ENCODE results near the gene GSX2.

GSX2 gene

GRCh38 chr4:54092405-54093323, 7.3 kb upstream of the GSX2 start:
- TF ChIP-seq RARB (CRISPR knock-in tag; IDR thresholded peaks at IDR 0.05) (no peak), ZNF70 (CRISPR knock-in tag; IDR thresholded peaks at IDR 0.05) (no peak), ESRRG (CRISPR knock-in tag; IDR thresholded peaks at IDR 0.05) (no peak), CREB5 (CRISPR knock-in tag; IDR thresholded peaks at IDR 0.05; ENCODE audit: low read depth) (no peak), TSHZ2 (CRISPR knock-in tag; IDR thresholded peaks at IDR 0.05) (no peak), ZNF565 (CRISPR knock-in tag; conservative IDR thresholded peaks at IDR 0.05; ENCODE audit: low read depth) (no peak)
- ATAC-seq = no peak

GRCh38 chr4:54093324-54094240, 6.4 kb upstream of the GSX2 start:
- TF ChIP-seq ISL1 (CRISPR knock-in tag; IDR thresholded peaks at IDR 0.05) (no peak), BACH2 (CRISPR knock-in tag; IDR thresholded peaks at IDR 0.05; ENCODE audit: borderline replicate concordance) (no peak), PPARA (CRISPR knock-in tag; IDR thresholded peaks at IDR 0.05; ENCODE audit: borderline replicate concordance) (no peak), POU6F1 (CRISPR knock-in tag; IDR thresholded peaks at IDR 0.05; ENCODE audit: borderline replicate concordance, low read depth) (no peak), ZNF565 (CRISPR knock-in tag; conservative IDR thresholded peaks at IDR 0.05; ENCODE audit: low read depth) (no peak), ZNF70 (CRISPR knock-in tag; IDR thresholded peaks at IDR 0.05) (no peak), OSR1 (CRISPR knock-in tag; IDR thresholded peaks at IDR 0.05) (no peak)
- no peak for ATAC-seq

- no peak for ATAC-seq
- TF ChIP-seq ZFP30 (CRISPR knock-in tag; IDR thresholded peaks at IDR 0.05) (no peak), BACH2 (CRISPR knock-in tag; IDR thresholded peaks at IDR 0.05; ENCODE audit: borderline replicate concordance) (no peak), SNAI2 (CRISPR knock-in tag; IDR thresholded peaks at IDR 0.05) (no peak), PATZ1 (CRISPR knock-in tag; IDR thresholded peaks at IDR 0.05; ENCODE audit: borderline replicate concordance) (no peak), CREB5 (CRISPR knock-in tag; IDR thresholded peaks at IDR 0.05; ENCODE audit: low read depth) (no peak), TCF4 (CRISPR knock-in tag; IDR thresholded peaks at IDR 0.05; ENCODE audit: borderline replicate concordance) (no peak), OSR1 (CRISPR knock-in tag; IDR thresholded peaks at IDR 0.05) (no peak), CSRNP3 (CRISPR knock-in tag; IDR thresholded peaks at IDR 0.05) (no peak), ZNF565 (CRISPR knock-in tag; conservative IDR thresholded peaks at IDR 0.05; ENCODE audit: low read depth) (no peak), ZC3H10 (CRISPR knock-in tag; IDR thresholded peaks at IDR 0.05) (no peak), TSHZ2 (CRISPR knock-in tag; IDR thresholded peaks at IDR 0.05) (no peak), GLIS3 (CRISPR knock-in tag; IDR thresholded peaks at IDR 0.05) (no peak), RARB (CRISPR knock-in tag; IDR thresholded peaks at IDR 0.05) (no peak), ZFP3 (CRISPR knock-in tag; IDR thresholded peaks at IDR 0.05) (no peak), ISL1 (CRISPR knock-in tag; IDR thresholded peaks at IDR 0.05) (no peak)
These were observed 5.5 kb upstream of the GSX2 start for GRCh38 chr4:54094451-54094850.

All from SK-N-SH treated with all-trans-retinoic acid at 6 μM for 48 hours (cell line).